Measurements from ENCODE around the gene LGI1.

The LGI1 gene

GRCh38 chr10:93754761-93755160 is 3.0 kb upstream of the LGI1 start:
- DNase-seq (ENCODE audit: low read depth in 4 of 4, low spot score in 1 of 4): no peak

DNA sequence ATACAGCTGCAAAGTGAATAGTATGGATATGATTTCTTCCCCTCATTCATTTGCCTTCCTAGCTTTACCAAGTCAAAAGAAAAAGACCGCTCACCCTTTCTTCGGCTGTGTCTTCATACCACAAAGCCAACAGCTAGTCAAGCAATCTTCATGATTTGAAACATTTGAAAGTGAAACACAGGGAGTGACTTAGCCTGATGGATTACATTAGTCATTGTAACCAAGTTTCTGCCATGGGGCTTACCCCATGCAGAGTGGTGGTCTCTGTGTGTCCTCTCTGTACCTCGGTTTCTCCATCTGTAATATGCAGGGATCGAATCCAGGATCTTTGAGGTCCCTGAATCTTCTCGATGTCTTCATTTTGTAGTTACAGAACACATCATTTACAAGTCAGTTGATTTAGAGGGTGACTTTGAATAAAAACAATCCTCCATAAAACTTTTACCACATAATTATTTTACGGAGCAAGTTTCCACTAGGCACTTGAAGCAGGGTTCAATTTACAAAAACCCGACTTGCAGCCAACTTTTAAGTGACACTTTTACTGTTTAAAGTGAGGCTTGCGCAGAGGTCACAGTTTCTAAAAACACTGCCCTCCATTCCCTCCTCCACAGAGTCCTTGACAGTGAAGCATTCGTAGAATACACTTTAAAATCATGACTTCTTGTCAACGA is 2.2 kb upstream of the LGI1 start:
- DNase-seq (ENCODE audit: low read depth in 4 of 4, low spot score in 1 of 4): no peak

- DNase-seq (ENCODE audit: low read depth in 4 of 4, low spot score in 1 of 4): no peak
Observed at GRCh38 chr10:93756118-93756517, 1.6 kb upstream of the LGI1 start.

DNA sequence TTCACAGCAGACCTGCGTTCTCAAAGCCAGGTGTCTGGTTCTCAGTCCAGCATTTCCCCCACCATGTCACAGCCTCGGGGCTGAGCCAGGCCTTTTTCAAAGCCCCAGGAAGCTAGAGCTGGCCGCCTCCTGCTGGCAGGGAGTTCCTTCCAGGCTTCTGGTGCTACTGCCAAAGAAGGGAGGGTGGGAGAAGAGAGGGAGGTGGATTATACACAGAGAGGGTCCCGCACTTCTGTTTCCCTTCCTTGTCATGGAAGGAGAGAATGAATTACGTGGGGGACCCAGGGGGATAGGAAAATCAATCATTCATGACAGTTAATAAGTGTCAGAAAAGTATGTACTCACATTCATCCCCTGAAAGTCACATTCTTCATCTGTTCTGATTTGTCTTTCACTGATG is 600 bp upstream of the LGI1 start:
- no peak for DNase-seq (ENCODE audit: low read depth in 4 of 4, low spot score in 1 of 4)

GRCh38 chr10:93758508-93758885 is 761 bp downstream of the LGI1 start:
- DNase-seq (ENCODE audit: low read depth in 4 of 4, low spot score in 1 of 4): no peak

DNA sequence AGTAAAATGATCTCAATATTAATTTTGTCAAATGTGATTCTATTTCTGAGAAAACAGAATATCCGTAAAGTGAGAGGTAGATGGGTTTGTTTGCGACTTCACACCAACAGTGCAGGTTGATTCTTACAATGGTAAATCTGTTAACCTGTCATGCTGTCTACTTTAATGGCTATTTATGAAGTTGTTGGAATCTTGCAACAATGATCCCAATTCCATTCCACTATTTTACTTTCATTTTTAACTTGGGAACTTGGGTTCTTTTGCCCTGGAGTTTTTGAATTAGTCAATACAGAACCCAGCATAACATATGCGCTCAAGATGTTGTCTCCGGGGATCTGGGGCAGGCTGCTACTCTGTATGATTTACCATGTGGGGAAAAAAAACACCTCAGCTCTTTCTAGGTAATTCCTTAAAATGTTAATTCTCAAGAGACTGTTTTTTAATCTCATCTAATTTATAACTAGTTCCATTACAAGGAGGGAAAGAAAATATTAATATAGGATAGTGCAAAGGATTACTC is 1.2 kb downstream of the LGI1 start:
- DNase-seq (ENCODE audit: low read depth in 4 of 4, low spot score in 1 of 4): no peak

- DNase-seq (ENCODE audit: low read depth in 4 of 4, low spot score in 1 of 4): no peak
Observed at GRCh38 chr10:93760490-93760889, 2.8 kb downstream of the LGI1 start.

GRCh38 chr10:93762979-93763391 is 5.2 kb downstream of the LGI1 start:
- no peak for DNase-seq (ENCODE audit: low read depth in 4 of 4, low spot score in 1 of 4)

DNA sequence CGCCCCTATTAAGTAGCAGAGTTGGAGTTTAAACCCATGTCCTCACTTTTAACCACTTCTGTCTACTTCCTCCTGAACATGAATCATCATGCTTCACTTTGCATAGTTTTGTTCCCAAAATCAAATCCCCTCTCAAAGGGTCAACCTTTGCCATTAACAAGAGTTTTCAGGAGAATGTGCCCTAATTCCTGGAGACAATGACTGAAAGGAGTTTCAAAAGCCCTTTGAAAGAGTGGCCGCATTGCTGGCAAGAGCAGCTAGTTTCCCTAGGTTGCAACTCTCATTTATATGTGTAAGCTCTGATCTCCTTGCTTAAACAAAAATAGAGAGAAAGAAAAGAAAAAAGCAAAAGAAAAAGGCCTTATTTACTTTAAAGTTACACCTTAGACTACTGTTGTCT is 9.2 kb downstream of the LGI1 start:
- DNase-seq (ENCODE audit: low read depth in 4 of 4, low spot score in 1 of 4): no peak

DNA sequence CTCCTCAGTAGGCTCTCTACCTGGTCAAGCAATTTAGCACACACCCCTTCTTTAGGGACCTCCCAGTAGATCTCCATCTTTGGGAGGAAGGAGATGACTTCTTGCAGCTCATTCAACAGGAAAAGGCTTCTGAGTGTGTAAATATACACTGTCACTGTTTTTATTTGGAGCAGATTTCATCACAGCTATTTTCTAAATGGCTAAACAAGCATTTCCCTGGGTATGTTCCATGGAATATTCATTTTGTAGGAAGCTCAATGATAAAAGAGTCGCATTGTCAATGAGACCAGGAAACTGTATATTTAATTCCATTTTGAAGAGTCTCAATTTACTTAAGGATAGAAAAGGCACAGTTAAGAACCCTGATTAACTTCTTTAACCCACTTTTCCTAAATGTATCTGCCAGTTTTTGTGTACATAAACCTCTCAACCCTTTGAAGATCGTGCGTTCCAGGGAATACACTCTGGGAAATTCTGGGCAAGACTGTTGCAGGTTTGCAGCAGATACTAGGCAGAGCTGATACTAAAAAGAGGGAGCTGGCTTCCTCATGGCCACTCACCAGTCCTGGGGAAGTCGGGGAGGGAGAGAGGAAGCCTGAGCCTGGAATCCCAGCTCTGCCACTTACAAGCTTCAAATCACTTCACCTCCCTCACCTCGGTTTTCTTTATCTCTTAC is 10.1 kb downstream of the LGI1 start:
- no peak for DNase-seq (ENCODE audit: low read depth in 4 of 4, low spot score in 1 of 4)

DNA sequence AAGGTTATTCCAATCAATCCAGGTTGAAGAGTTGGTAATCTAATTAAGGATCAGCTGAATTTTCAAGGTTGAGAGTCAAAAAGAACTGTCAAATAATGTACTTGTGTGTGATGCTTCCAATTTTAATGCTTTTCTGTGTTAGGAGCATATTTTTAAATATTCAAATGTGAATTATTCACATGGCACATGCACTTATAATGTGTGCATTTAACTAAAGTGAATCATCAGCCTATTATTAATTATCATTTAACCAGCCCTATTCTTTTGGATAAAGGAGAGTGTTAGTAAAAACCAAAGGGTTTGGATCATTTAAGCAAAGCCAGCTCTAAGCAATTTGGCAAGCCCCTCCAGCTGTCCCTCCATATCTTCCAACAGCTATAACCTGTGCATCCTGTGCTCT is 11.2 kb downstream of the LGI1 start:
- no peak for DNase-seq (ENCODE audit: low read depth in 4 of 4, low spot score in 1 of 4)

DNA sequence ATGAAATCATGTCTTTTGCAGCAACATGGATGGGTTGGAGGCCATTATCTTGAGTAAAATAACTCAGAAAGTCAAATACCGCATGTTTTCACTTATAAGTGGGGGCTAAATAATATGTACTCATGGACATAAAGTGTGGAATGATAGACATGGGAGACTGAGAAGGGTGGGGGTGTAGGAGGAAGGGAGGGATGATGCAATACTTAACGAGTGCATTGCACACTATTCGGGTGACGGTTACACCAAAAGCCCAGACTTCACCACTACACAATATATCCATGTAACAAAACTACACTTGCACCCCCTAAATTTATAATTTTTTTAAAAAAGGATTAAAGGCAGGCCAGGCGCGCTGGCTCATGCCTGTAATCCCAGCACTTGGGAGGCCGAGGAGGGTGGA is 13.6 kb downstream of the LGI1 start:
- no peak for DNase-seq (ENCODE audit: low read depth in 4 of 4, low spot score in 1 of 4)

GRCh38 chr10:93773120-93773519 is 15.4 kb downstream of the LGI1 start:
- no peak for DNase-seq (ENCODE audit: low read depth in 4 of 4, low spot score in 1 of 4)

DNA sequence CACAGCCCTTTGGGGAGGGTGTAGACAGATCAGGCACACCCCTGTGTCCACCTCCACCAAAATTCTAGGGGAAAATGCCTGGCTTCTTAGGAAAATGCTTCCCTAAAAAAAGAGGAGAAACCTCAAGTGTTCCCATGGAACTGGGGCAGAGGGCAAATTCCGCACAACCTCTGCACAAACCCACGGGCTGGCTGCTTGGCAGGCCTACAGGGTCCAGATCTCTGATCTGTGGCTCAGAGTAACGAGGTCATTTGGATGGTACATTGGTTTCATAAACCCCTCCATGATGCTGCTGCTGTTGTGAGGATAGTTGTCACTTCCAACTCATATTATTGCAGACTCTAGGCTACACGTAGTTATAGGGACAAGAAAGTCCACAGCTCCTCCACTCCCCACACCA is 16.0 kb downstream of the LGI1 start:
- no peak for DNase-seq (ENCODE audit: low read depth in 4 of 4, low spot score in 1 of 4)

DNA sequence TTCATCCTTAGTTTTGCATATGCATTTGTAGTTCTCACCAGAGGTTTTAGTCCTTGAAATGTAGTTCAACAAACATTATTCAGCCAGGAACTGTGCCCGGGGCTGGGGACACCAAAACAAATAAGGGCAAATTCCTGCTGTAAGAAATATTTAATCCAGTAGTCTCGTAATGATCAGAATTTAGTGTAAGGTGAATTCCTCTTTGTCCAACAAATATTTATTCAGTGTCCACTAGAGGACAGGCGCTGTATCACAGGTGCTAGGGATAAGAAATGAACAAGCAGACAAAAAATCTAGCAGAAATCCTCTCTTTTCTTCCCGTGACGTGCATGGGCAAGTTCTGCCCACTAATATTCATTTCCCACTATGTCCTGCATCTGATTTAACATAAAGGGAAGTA is 17.6 kb downstream of the LGI1 start:
- DNase-seq (ENCODE audit: low read depth in 4 of 4, low spot score in 1 of 4): no peak

DNA sequence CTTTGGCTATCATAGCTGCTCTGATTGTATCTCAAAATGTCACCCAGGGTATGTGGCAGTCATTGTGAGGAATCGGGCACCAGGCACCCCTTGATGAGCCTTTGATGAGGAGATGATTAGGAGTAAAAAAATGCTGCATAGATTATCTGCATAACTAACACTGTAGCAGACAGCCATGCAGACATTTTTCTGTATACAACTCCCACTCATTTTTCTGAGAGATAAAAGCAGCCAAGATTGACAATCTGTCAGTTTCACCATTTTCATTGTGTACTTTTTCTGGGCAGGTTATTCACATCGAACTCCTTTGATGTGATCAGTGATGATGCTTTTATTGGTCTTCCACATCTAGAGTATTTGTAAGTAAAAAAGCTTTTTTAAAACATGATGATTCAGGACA is 19.4 kb downstream of the LGI1 start:
- DNase-seq (ENCODE audit: low read depth in 4 of 4, low spot score in 1 of 4): no peak

GRCh38 chr10:93784059-93784458 is 26.3 kb downstream of the LGI1 start:
- no peak for DNase-seq (ENCODE audit: low read depth in 4 of 4, low spot score in 1 of 4)

DNA sequence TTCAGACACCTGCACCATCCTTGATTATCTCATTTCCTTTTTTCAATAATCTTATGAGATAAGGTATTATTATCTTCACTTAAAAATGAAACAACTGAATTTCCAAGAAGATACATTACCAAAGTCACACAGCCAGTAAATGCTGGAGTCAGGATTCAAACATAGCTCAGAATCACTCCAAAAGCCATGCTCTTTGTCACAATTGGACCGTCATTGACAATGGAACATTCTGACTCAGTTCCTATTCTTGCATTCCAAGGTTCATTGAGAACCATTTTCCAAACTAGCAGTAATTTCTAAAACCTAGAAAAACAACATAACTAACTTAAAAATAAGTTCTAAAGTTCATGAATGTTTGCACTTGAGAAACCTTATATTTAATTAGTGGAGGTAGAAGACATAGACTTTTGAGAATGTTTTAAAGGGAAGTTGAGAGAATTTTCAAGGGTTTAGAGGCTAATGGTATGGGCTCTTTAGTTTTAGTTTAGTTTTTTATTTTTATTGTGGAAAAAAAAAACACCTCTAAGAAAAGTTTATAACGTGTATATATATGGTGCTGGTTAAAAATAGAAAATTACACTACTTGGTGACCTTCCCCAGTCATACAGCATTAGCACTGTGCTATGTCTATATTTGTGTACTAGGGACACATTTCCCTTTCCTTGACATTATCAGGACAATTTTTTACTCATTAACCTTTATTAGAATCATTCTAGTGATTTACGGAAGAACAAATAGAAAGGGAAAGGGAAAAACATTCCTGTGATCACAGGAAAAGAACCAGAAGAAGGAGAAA is 30.9 kb downstream of the LGI1 start:
- DNase-seq (ENCODE audit: low read depth in 4 of 4, low spot score in 1 of 4): no peak

DNA sequence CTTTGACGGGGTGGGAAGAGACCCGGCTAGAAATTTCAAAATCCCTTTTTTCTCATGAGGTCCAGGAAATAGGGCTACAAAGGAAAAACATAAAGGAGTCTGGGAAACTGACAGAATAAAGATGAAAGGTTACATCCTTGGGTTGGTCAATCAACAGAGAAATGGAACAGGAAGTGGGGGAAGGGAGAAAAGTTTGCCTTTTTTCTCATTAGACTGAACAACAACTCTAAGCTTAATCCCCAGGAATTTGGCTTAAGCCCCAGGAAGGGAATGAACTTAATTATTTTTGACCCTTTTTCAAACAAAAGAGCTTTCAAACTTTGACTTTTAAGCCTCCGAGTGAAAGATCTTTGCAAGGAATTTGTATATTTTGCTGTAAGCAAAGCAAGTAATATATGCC is 32.7 kb downstream of the LGI1 start:
- no peak for DNase-seq (ENCODE audit: low read depth in 4 of 4, low spot score in 1 of 4)

DNA sequence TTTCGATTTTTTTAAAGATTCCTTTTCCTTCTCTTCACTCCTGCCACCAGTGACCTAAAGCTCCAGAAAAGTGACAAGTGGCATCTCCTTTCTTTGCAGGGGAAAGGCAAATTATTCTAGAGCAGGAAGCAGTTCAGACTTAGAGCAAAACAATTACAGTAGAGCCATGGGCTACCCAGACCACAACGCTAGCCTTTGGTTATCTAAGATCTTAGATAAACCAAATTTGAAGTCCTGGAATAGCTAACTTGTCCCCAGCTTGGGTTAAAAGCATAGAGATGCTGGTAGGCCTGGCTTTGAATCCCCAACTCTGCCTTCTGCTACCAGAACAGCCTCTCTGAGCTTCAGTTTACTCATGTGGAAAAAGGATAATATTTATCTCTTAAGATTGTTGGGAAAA is 38.4 kb downstream of the LGI1 start:
- no peak for DNase-seq (ENCODE audit: low read depth in 4 of 4, low spot score in 1 of 4)

- no peak for DNase-seq (ENCODE audit: low read depth in 4 of 4, low spot score in 1 of 4)
Observed at GRCh38 chr10:93797825-93798224, 40.1 kb downstream of the LGI1 start.

DNA sequence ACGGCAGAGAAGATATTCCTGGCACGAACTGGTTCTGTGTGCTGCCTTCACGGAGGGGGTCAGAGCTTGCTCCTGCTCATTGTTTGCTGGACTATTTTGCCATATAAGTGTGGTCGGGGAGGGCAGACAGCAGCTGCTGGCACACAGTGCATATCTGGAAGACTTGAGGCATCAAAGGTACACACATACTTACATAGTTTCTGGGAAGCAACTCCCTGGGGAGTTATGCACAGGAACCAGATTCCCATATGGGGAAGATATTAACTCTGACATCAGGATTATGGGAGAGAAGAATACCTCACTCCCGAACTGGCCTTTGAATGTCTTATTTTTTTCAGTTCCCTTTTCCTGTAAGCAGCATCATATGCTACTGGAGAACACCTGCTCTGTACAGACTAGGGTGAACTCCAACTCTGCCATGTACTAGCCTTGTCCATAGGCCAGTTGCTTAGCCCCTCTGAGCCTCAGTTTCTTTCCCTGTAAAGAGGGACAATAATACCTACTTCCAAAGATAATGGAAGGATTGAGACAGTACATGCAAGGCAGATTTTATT is 41.5 kb downstream of the LGI1 start:
- DNase-seq (ENCODE audit: low read depth in 4 of 4, low spot score in 1 of 4): no peak

All from stimulated activated CD4-positive, alpha-beta T cell treated with anti-CD3 and anti-CD28 coated beads, Interleukin-1b, Interleukin-23, amount 100 ng/mL, for 24 hours (primary cell).